Islet precursor cell (in vitro differentiated cells): ENCODE data around the gene TRIP12.
"Not testable (repeated sequence)": the region's sequence is repeated elsewhere in the genome, so short reads cannot be mapped to it uniquely, and the experiment has no call there.

Experiments
- DNase-seq: peaks from one replicate; pipeline ENCODE4 v3.0.0-alpha.2; 2018

TRIP12 gene

GRCh38 chr2:229870903-229871656, 50.7 kb downstream of the TRIP12 start:
- no peak for DNase-seq

DNA sequence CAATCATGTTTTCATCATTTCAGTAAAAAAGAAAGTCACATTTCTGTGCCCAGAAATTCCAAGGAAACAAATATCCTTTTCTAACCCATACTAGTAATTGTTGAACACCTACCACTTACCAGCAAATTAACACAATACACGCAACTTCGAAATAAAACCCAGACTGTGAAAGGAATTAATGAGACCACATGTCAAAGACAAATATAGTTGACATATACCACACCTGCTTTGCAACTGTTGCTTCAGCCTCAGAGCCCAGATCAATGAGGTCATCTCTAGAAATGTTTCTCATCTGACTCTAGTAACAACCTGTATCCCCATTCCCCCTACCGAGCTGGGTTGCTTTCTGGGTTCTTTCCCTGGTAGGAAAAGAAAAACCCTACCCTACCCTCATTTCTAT, 52.6 kb downstream of the TRIP12 start:
- DNase-seq, result no peak

DNA sequence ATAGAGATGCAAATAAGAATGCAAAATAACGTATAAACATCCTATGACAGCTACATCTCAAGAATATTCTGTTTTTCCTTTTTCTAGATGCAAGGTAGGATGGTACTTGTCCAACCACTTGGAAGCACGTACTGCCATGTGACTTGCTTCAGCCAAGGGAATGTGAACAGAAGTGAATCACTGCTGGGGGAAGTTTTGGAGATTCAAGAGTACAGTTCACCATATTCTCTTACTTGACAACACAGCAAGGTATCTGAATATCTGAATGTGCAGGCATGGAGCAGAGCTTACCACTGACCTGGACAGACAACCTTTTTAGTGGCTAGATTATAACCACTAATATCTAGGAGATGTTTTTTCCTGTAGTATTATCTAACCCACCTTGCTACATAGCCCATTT, 53.0 kb downstream of the TRIP12 start:
- DNase-seq, result no peak

GRCh38 chr2:229865033-229865432, 56.8 kb downstream of the TRIP12 start:
- DNase-seq, result no peak

DNA sequence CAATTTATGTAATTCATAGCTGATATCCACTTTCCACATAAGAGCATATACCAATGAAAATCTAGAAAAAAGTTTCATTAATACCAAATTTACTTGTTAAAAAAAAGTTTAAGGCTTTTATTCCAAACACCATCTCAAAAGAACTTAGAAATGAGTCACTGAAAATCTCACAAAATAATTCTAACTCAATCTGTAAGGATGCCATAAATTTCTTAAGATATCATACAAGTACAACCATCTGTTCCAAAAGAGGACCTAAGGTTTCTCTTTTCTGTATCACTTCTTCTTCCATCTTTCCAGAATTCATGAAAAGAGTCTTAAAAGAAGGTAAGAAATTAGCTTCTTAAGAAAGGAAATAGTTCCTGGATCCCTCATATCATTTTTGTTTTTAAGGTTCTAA, 60.4 kb downstream of the TRIP12 start:
- DNase-seq, result no peak

DNA sequence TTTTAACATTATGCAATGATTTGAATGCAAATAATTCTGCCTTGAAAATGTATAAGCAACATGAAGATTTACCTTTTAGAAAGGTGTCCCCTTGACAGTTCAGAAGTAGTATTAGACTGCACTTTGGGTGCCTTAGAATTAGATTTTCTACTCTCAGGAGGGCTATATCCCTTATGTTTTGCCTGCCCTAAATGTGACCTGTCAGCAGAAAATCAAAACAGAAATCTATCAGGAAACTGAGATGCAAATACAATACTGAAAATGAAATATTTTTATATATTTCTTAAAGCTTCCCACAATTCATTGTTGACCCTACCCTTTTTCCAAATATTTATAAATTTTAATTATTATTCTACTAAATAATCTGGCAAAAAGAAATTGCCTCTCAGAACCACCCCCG, 61.5 kb downstream of the TRIP12 start:
- no peak for DNase-seq

- no peak for DNase-seq
These were observed 63.5 kb downstream of the TRIP12 start for GRCh38 chr2:229858351-229858750.

DNA sequence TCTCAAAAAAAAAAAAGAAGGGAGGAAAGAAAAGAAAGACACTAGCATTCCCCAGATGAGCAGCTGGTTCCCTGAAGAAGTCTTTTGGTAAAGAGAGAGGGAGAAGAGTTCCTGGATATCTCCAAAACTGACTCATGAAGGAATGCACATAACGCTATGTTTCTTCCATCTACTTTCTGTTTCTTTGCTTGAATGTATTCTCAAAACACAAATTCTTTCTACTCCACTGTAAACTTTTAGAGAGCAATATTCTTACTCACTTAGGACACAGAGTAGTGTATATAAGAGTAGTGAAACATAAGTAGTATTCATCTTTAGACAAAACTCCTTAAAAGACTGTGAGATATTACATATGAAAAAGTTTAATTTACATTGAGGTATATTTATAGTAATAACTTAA, 64.2 kb downstream of the TRIP12 start:
- no peak for DNase-seq

DNA sequence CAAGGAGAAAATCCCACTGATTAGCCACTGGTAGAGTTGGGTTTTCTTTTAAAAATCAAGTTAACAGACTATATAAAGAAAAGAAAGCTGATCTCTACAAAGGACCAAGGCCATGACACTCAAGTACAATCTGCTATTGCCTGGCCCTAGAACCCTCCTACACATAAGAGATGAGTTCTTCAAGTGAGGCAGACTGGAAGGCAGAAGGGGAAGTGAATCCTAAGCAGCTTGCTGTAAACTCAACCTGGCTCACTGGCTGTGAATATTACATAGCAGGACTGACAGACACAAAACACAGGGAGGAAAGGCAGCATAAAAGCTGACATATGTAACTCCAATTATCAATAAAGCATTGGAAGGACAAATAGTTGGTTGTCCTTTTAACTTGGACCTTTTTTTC, 65.4 kb downstream of the TRIP12 start:
- DNase-seq, result no peak

DNA sequence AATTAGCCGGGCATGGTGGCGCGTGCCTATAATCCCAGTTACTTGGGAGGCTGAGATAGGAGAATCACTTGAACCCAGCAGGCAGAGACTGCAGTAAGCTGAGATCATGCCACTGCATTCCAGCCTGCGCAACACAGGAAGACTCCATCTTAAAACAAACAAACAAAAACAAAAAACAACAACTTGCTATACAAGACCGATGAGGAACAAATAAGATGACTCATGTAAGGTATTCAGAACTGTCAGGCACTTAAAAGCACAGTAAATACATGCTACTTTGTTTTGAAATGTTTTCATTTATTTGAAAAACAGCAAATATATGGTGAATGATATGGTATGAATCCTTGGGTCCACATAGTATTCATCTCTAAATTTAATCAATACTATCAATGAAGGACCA, 66.7 kb downstream of the TRIP12 start:
- DNase-seq, result no peak

GRCh38 chr2:229852565-229852964, 69.2 kb downstream of the TRIP12 start:
- DNase-seq, result no peak

DNA sequence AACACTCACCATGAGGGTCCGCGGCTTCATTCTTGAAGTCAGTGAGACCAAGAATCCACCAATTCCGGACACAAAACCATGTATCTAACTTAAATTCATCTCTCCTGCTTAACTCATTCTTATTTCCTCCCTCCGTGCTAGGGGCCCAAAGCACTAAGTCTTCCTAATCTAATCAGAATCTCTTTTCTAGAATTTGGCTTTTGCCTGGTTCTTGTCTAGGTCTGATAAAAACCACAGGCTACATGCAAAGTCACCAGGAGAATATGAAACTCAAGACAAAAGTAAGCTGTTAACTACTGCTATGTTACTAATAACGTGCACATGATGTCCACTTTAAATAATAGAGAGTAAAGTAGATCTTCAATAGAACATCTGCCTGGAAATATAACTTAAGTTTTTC, 69.9 kb downstream of the TRIP12 start:
- no peak for DNase-seq

DNA sequence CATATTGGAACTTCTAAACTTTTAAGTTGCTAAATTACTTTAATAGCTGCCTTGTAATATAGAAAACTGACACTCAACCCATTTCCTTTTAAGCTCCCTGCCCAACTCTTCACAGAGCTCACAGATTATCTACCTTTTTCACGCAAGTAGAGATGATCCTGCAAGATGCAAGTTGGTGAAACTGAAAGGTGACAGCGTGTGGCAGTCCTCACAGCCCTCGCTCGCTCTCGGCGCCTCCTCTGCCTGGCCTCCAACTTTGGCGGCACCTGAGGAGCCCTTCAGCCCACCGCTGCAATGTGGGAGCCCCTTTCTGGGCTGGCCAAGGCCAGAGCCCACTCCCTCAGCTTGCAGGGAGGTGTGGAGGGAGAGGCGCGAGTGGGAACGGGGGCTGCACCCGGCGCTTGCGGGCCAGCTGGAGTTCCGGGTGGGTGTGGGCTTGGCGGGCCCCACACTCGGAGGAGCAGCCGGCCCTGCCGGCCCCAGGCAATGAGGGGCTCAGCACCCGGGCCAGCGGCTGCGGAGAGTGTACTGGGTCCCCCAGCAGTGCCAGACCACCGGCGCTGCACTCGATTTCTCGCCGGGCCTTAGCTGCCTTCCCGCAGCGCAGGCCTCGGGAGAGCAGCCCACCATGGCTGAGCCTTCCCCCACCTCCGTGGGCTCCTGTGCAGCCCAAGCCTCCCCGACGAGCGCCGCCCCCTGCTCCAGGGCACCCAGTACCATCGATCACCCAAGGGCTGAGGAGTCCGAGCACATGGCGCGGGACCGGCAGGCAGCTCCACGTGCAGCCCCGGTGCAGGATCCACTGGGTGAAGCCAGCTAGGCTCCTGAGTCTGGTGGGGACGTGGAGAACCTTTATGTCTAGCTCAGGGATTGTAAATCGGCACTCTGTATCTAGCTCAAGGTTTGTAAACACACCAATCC, 71.2 kb downstream of the TRIP12 start:
- DNase-seq, result not testable (repeated sequence)

DNA sequence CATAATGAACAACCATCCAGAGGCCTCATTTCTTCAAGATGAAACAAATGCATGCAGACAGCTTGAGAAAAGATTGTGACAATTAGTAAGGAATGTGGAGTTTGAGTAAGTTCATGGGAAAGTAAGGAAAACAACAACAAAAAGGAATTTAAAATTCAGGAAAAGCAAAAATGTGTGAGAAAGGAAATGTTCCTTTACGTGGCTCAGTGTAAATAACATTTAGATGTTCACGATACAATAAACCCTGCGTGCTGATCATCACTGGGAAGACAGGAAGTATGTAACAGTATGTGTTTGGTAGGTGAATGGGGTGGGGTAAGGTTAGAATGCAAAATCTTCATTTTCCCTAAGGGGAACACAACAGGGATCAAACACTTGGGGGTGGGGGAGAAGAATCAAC, 72.7 kb downstream of the TRIP12 start:
- no peak for DNase-seq

DNA sequence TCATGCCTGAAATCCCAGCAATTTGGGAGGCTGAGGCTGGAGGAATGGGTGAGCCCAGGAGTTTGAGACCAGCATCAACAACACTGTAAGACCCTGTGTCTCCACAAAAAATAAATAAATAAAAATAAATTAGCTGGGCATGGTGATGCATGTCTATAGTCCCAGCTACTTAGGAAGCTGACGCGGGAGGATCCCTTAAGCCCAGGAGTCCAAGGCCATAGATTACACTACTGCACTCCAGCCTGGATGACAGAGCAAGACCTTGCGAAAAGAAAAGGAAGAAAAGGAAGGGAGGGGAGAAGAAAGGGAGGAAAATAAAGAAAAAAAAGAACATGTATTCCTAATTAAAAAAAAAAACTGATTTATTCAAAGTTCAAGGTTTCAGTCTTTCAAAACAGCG, 78.2 kb downstream of the TRIP12 start:
- no peak for DNase-seq

DNA sequence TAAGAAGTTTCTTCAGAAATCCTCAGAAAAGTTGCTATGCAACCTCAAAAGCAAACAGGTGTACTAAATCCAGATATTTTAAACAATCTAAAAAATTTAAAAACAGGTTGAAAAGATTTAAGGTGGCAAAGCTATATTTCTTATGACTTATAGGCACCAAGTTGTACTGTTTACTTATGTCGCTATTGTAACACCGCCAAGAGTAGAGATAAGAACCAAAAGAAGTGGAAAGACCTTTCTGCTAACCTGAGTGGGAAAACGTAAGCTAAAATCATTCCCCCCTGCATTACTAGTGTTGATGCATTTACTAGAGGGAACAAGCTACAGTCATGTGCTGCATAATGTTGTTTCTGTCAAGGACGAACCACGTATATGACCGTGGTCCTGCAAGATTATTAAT, 83.1 kb downstream of the TRIP12 start:
- no peak for DNase-seq

DNA sequence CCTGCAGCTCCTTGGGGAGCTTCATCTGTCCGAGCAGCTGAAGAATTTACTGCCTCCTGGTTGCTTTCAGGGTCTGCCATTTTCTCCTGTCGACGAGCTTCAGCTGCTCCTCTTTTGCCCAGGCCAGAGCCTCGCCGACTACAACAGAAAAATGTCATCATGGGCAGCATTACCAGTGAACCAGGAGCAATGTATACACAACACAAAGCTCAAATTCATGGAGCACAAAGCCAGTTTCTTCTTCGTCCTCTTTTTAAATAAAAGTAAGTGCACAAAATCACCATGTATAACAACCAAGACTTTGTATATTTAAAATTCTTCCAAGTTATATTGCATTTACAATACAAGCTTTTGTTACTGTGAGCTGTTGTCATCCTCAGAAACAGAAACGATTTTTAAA, 85.0 kb downstream of the TRIP12 start:
- no peak for DNase-seq

GRCh38 chr2:229835596-229836283, 86.1 kb downstream of the TRIP12 start:
- DNase-seq, result no peak

DNA sequence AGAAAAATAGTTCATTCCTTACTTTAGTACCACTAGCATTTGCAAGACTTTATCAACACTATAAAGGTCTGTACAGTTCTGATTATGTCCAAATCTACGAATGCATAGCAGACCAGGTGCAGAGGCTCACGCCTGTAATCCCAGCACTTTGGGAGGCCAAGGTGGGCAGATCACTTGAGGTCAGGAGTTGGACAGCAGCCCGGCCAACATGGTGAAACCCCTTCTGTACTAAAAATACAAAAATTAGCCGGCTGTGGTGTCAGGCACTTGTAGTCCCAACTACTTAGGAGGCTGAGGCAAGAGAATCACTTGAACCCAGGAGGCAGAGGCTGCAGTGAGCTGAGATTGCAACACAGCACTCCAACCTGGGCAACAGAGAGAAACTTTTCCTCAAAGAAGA, 87.4 kb downstream of the TRIP12 start:
- not testable (repeated sequence) for DNase-seq

DNA sequence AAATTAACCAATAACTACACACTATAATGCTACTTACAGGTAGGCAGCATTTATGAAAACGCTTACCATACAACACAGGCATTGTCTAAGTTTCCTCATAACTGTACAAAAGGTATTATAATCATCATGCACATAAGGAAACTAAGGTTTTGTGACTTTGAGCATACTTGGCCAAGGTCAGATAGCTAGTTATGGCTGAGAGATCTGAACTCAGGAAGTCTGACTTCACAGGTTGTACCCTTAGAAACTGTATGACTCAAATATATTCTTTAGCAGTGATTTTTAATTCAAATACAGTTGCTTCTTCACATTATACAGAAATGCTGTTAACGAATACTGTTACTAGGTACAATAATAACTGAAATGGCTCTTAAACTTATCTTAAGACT, 89.3 kb downstream of the TRIP12 start:
- DNase-seq, result no peak

- DNase-seq, result no peak
These were observed 89.9 kb downstream of the TRIP12 start for GRCh38 chr2:229831805-229832509.

DNA sequence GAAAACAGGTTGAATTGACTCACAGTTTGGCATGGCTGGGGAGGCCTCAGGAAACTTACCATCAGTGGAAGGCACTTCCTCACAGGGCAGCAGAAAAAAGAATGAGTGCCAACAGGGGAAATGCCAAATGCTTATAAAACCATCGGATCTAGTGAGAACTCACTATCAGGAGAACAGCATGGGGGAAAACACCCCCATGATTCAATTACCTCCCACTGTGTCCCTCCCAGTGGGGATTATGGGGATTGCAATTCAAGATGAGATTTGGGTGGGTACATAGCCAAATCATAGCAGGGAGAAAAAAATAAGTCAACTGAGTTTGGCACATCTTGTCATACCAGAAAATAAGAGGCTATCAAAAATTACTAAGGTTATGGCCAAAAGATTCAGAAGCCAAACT, 96.3 kb downstream of the TRIP12 start:
- no peak for DNase-seq

DNA sequence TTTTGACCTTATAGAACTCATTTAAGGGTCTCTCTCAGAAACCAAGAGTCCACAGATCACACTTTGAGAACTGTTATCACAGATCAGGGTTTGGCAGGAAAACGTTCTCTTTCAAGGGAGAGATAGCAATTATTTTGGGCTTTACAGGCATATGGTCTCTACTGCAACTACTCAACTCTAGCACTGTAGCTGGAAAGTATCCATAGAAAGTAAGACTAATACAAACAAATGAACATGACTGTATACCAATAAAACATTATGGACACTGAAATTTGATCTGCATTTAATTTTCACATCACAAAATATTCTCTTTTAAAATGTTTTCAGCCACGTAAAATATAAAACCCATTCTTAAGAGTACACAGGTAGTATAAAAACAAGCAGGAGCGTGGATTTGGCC, 100.5 kb downstream of the TRIP12 start:
- no peak for DNase-seq
